Transverse colon (tissue), 4 donors: ENCODE measurements around the gene LBX1. TPM values are rescaled to one million over a fixed set of nuclear protein-coding genes. Genes with fewer than 3 reads are reported as not detected.

Experiments used
- DNase-seq: peaks from one replicate; pipeline ENCODE4 v3.0.0-alpha.2; 2019
- H3K27ac ChIP-seq, 4 donors: fragments of 200-600 bp; sonication (generic); 2 replicates each; pipeline ENCODE4 v1.5.1; 2016 to 2018; ENCODE audit warnings: inconsistent platforms in 4 of 4
- H3K27me3 ChIP-seq: fragments of 200-600 bp; sonication (generic); 2 replicates; pipeline ENCODE4 v1.5.1; 2017; ENCODE audit warnings: inconsistent platforms
- H3K36me3 ChIP-seq, 4 donors: fragments of 200-600 bp; sonication (generic); 2 replicates each; pipeline ENCODE4 v1.5.1; 2017 to 2019; ENCODE audit warnings: inconsistent platforms in 4 of 4
- H3K4me1 ChIP-seq, 4 donors: fragments of 200-600 bp; sonication (generic); 2 replicates each; pipeline ENCODE4 v1.5.1; 2017 to 2020; ENCODE audit warnings: inconsistent platforms in 4 of 4
- H3K4me3 ChIP-seq, 4 donors: fragments of 200-600 bp; sonication (generic); 1 replicate in 1 of 4; 2 replicates in 3 of 4; pipeline versions ENCODE4 v1.5.1 to v1.6.1; 2017 to 2019; ENCODE audit warnings: inconsistent platforms in 4 of 4
- H3K9me3 ChIP-seq, 2 donors: fragments of 200-600 bp; sonication (generic); 2 replicates each; pipeline ENCODE4 v1.5.1; 2017 to 2019; ENCODE audit warnings: inconsistent platforms in 2 of 2
- EP300 ChIP-seq: sonication (generic); formaldehyde crosslinking; IDR thresholded peaks from one replicate; pipeline ENCODE4 v1.6.1; 2017; ENCODE audit warnings: antibody characterized with exemption, low read depth
- POLR2A ChIP-seq: fragments of 450-650 bp; IDR thresholded peaks from one replicate; pipeline ENCODE4 v1.6.1; 2016; ENCODE audit warnings: antibody characterized with exemption, mild to moderate bottlenecking, moderate library complexity
- POLR2AphosphoS5 ChIP-seq, 3 donors: sonication (generic); formaldehyde crosslinking; IDR thresholded peaks; one replicate each; pipeline ENCODE4 v1.6.1; 2016; ENCODE audit warnings: antibody characterized with exemption in 3 of 3
- WGBS, 2 donors: methylation state at CpG; one replicate each; pipeline ENCODE4 v1.1.5; 2018; ENCODE audit warnings: low coverage in 1 of 2; 5-methylcytosine and 5-hydroxymethylcytosine counted together
- in situ Hi-C, 4 donors: fragments of 200-750 bp; cut with MboI; loops; one replicate each; pipeline versions ENCODE4 v1.15.0 to v1.15.1; 2017; ENCODE audit warnings: low sequenced_read_pairs in 3 of 4, low pct_ligation_motif_present in 1 of 4, low pct_unique_long_range_greater_than_20kb in 1 of 4
- intact Hi-C: fragments of 100-400 bp; cut with DNase I; formaldehyde crosslinking; loops from one replicate; pipeline ENCODE4 v1.15.1; 2023; ENCODE audit warnings: low total_unique reads
- total RNA-seq, 4 donors: library from RNA; depleted of rRNA; stranded (reverse); fragments of >200 nt; gene quantifications; one replicate each; pipeline ENCODE4 v1.1.0, GENCODE V29; 2016
- TF ChIP-seq, protein P1 (sequence below), 5 experiments: fragments of 200-600 bp in 3 of 5; fragments of 450-650 bp in 2 of 5; sonication (generic) in 3 of 5; IDR thresholded peaks; 1 replicate in 2 of 5; 2 replicates in 3 of 5; pipeline ENCODE4 v1.5.1; 2016 to 2017; ENCODE audit warnings: antibody characterized with exemption in 5 of 5, inconsistent platforms in 3 of 5, mild to moderate bottlenecking in 2 of 5, moderate library complexity in 1 of 5

LBX1 gene
- total RNA-seq, 4 donors from 2014 or later, result not detected

DNA sequence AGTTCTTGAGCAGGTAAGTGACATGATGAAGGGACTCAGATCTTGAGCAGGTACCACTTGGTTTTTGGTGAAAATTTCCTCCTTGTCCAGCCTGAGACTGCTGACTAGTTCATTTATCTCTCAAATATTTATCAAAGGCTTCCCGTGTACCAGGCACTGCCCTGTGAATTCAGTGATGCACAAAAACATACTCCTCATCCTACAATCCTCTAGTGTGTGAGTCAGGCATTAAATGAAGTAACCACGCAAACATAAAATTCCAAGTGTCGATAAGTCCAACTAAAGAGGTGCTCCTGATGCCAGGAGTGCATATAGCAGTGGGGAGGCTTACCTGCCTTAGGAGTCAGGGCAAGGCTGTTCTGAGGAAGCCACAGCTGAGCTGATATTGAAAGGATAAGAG lies 41.5 kb upstream of the LBX1 start:
- intact Hi-C loops (no loop called here), in situ Hi-C loops (no loop called here)

GRCh38 chr10:101267776-101268175 lies 38.5 kb upstream of the LBX1 start:
- in situ Hi-C loops (no loop called here), intact Hi-C loops (no loop called here)
- 75 to 84% methylated on average over 2 to 4 of the region's 4 CpGs for WGBS, 2 donors
- Histone ChIP-seq H3K4me1 (no peaks in the 10 kb centered on the region), H3K27ac (no peak overlapping the region), H3K4me3 (no peak overlapping the region), H3K9me3 (no peaks in the 10 kb centered on the region), H3K36me3 (no peaks in the 10 kb centered on the region), H3K27me3 (peaks cover 55% of the 10 kb centered on the region)
- DNase-seq, result no peak
- no peak for TF ChIP-seq EP300
- TF ChIP-seq POLR2AphosphoS5 (IDR thresholded peaks at IDR 0.05), result no peak
- TF ChIP-seq, protein P1, sequence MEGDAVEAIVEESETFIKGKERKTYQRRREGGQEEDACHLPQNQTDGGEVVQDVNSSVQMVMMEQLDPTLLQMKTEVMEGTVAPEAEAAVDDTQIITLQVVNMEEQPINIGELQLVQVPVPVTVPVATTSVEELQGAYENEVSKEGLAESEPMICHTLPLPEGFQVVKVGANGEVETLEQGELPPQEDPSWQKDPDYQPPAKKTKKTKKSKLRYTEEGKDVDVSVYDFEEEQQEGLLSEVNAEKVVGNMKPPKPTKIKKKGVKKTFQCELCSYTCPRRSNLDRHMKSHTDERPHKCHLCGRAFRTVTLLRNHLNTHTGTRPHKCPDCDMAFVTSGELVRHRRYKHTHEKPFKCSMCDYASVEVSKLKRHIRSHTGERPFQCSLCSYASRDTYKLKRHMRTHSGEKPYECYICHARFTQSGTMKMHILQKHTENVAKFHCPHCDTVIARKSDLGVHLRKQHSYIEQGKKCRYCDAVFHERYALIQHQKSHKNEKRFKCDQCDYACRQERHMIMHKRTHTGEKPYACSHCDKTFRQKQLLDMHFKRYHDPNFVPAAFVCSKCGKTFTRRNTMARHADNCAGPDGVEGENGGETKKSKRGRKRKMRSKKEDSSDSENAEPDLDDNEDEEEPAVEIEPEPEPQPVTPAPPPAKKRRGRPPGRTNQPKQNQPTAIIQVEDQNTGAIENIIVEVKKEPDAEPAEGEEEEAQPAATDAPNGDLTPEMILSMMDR (IDR thresholded peaks at IDR 0.05), result no peak
- no peak for TF ChIP-seq POLR2A

More for the DNA sequence above, 41.5 kb upstream of the LBX1 start:
- H3K27me3 ChIP-seq, result peaks cover 36% of the 10 kb centered on the region
- WGBS, 2 donors, result 17 to 61% methylated on average over 1 to 3 of the region's 3 CpGs
- no peaks in the 10 kb centered on the region for H3K9me3 ChIP-seq
- no peaks in the 10 kb centered on the region for H3K36me3 ChIP-seq
- H3K4me1 ChIP-seq, result no peaks in the 10 kb centered on the region
- no peak overlapping the region for H3K27ac ChIP-seq
- DNase-seq, result no peak
- no peak overlapping the region for H3K4me3 ChIP-seq
- TF ChIP-seq POLR2A, result no peak
- TF ChIP-seq, protein P1 (IDR thresholded peaks at IDR 0.05), result no peak
- no peak for TF ChIP-seq EP300

- Histone ChIP-seq H3K9me3 (no peaks in the 10 kb centered on the region), H3K27ac (no peak overlapping the region), H3K4me3 (no peak overlapping the region), H3K36me3 (no peaks in the 10 kb centered on the region), H3K27me3 (peaks cover 55% of the 10 kb centered on the region), H3K4me1 (no peaks in the 10 kb centered on the region)
- 60 to 74% methylated on average over 3 to 7 of the region's 7 CpGs for WGBS, 2 donors
- no peak for TF ChIP-seq POLR2AphosphoS5 (IDR thresholded peaks at IDR 0.05)
- no peak for TF ChIP-seq EP300
- intact Hi-C loops (no loop called here), in situ Hi-C loops (no loop called here)
- no peak for DNase-seq
These were observed 38.0 kb upstream of the LBX1 start for GRCh38 chr10:101267290-101267680.

DNA sequence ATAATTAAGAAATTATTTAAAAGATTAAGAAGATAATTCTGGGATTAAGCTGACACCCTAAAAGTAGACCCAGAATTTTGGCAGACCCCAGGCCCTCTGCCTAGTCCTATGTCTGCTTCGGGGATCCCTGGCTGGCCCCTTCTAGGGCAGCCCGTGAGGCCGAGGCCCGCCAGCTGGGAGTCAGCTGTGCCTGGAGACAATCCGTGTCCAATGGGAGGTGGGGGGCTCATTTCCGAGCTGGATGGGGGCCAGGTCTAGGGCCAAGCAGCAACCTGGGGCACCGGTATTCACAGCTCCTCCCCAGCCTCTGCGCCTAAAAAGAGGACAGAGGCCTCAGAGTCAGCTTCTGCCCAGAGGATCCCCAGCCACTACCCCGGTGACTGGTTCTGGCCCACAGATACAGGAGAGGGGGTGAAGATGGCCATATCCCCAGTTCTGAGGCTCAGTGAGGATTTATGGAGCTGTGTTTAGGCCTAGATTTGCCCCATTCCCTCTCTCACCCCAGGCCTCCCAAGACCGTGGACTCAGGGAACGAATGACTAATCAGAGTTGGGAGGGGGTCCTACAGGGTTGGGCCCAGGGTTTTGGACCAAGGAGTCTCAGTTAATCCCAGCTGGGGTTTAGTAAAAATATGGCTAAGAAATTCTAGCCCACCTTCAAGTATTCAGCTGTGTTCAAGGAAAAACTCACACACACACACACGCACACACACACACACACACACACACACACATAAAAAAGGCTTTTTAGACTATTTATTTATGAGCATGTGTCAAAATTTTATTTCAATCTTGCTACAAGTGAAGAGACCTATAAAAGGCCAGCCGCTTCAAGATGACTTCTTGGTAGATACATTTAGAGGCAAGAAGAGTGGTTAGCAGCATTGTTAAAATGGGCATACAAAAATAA lies 37.4 kb upstream of the LBX1 start:
- TF ChIP-seq POLR2A, result no peak
- TF ChIP-seq POLR2AphosphoS5 (IDR thresholded peaks at IDR 0.05), result no peak
- no peak for TF ChIP-seq EP300
- TF ChIP-seq, protein P1 (IDR thresholded peaks at IDR 0.05), result no peak
- Histone ChIP-seq H3K27ac (no peak overlapping the region), H3K4me1 (no peaks in the 10 kb centered on the region), H3K36me3 (no peaks in the 10 kb centered on the region), H3K9me3 (no peaks in the 10 kb centered on the region), H3K27me3 (peaks cover 55% of the 10 kb centered on the region), H3K4me3 (no peak overlapping the region)
- no peak for DNase-seq
- in situ Hi-C loops, result no loop called here
- 67 to 74% methylated on average over 3 to 13 of the region's 13 CpGs for WGBS, 2 donors
- intact Hi-C loops, result no loop called here
